ENCODE measurements around the gene AFF2.

The AFF2 gene

DNA sequence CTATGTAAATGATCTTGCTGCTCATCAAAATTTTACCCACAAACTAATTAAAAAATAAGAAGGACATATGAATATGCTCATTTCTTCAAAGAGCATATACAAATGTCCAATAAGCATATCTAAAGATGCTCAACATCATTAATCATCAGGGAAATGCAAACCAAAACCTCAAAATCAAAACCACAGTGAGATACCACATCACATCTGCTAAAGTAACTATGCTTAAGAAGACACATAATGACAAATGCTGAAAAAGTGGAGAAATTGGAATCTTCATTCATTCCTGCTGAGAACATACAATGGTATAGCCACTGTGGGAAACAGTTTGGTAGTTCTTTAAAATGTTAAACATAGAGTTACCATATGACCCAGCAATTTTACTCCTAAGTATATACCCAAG lies 81.9 kb downstream of the AFF2 start:
- ATAC-seq: no peak
- TF ChIP-seq ZNF70 (CRISPR knock-in tag; IDR thresholded peaks at IDR 0.05) (no peak), ZFP3 (CRISPR knock-in tag; IDR thresholded peaks at IDR 0.05) (no peak), ZFP30 (CRISPR knock-in tag; IDR thresholded peaks at IDR 0.05) (no peak), GLIS3 (CRISPR knock-in tag; IDR thresholded peaks at IDR 0.05) (no peak), ISL1 (CRISPR knock-in tag; IDR thresholded peaks at IDR 0.05) (no peak), CSDC2 (CRISPR knock-in tag; IDR thresholded peaks at IDR 0.05) (no peak), ZNF8 (CRISPR knock-in tag; IDR thresholded peaks at IDR 0.05) (no peak), TSHZ2 (CRISPR knock-in tag; IDR thresholded peaks at IDR 0.05) (no peak), PATZ1 (CRISPR knock-in tag; IDR thresholded peaks at IDR 0.05; ENCODE audit: borderline replicate concordance) (no peak), OSR1 (CRISPR knock-in tag; IDR thresholded peaks at IDR 0.05) (no peak), ARNTL (CRISPR knock-in tag; IDR thresholded peaks at IDR 0.05; ENCODE audit: borderline replicate concordance, low read depth) (no peak), PPARA (CRISPR knock-in tag; IDR thresholded peaks at IDR 0.05; ENCODE audit: borderline replicate concordance) (no peak), TCF4 (CRISPR knock-in tag; IDR thresholded peaks at IDR 0.05; ENCODE audit: borderline replicate concordance) (no peak), CSRNP3 (CRISPR knock-in tag; IDR thresholded peaks at IDR 0.05) (no peak), ZNF565 (CRISPR knock-in tag; conservative IDR thresholded peaks at IDR 0.05; ENCODE audit: low read depth) (no peak), SNAI2 (CRISPR knock-in tag; IDR thresholded peaks at IDR 0.05) (no peak), ESRRG (CRISPR knock-in tag; IDR thresholded peaks at IDR 0.05) (no peak), BACH2 (CRISPR knock-in tag; IDR thresholded peaks at IDR 0.05; ENCODE audit: borderline replicate concordance) (no peak)

DNA sequence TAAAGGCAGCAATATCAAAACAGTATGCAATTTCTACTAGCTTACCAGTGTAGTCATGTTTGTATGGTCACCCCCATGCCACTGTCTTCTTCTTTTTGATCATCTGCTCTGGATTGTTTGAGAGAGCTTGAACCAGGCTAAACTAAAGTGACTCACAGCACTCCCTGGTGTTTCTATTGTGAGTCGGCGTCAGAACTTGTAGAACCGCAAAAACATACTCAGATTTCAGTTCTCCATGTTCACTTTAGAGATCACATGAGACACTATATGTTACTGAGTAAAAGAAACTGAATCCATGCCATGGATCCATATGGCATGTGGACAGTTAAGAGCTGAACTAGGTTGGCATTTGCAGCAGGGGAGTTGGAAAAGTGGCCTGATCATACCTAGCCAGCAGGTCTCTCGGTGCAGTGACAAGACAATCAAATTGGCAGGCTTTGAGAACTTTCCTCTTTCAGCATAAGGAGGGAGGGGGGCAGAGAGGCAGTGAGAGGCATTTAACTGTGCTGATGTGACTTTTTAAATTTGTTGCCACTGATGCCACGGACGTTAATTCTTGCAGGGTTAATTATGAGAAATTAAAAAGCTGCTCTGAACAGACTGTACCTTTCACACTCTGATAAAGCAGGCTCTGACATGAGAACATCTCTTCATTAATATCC lies 88.4 kb downstream of the AFF2 start:
- no peak for ATAC-seq
- TF ChIP-seq ZNF70 (CRISPR knock-in tag; IDR thresholded peaks at IDR 0.05) (no peak), ZNF565 (CRISPR knock-in tag; conservative IDR thresholded peaks at IDR 0.05; ENCODE audit: low read depth) (no peak), POU6F1 (CRISPR knock-in tag; IDR thresholded peaks at IDR 0.05; ENCODE audit: borderline replicate concordance, low read depth) (no peak), ARNTL (CRISPR knock-in tag; IDR thresholded peaks at IDR 0.05; ENCODE audit: borderline replicate concordance, low read depth) (no peak), GLIS3 (CRISPR knock-in tag; IDR thresholded peaks at IDR 0.05) (no peak), CSDC2 (CRISPR knock-in tag; IDR thresholded peaks at IDR 0.05) (no peak), ESRRG (CRISPR knock-in tag; IDR thresholded peaks at IDR 0.05) (no peak), ZFP30 (CRISPR knock-in tag; IDR thresholded peaks at IDR 0.05) (no peak)
- TF ChIP-seq, protein P1, sequence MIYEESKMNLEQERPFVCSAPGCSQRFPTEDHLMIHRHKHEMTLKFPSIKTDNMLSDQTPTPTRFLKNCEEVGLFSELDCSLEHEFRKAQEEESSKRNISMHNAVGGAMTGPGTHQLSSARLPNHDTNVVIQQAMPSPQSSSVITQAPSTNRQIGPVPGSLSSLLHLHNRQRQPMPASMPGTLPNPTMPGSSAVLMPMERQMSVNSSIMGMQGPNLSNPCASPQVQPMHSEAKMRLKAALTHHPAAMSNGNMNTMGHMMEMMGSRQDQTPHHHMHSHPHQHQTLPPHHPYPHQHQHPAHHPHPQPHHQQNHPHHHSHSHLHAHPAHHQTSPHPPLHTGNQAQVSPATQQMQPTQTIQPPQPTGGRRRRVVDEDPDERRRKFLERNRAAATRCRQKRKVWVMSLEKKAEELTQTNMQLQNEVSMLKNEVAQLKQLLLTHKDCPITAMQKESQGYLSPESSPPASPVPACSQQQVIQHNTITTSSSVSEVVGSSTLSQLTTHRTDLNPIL (CRISPR knock-in tag; IDR thresholded peaks at IDR 0.05; ENCODE audit: low read depth): no peak

GRCh38 chrX:148592595-148592994 lies 92.2 kb downstream of the AFF2 start:
- ATAC-seq: no peak
- TF ChIP-seq ZNF565 (CRISPR knock-in tag; conservative IDR thresholded peaks at IDR 0.05; ENCODE audit: low read depth) (no peak), ZFP30 (CRISPR knock-in tag; IDR thresholded peaks at IDR 0.05) (no peak), TSHZ2 (CRISPR knock-in tag; IDR thresholded peaks at IDR 0.05) (no peak), BACH2 (CRISPR knock-in tag; IDR thresholded peaks at IDR 0.05; ENCODE audit: borderline replicate concordance) (no peak), TOX (CRISPR knock-in tag; IDR thresholded peaks at IDR 0.05; ENCODE audit: borderline replicate concordance) (no peak), ARNTL (CRISPR knock-in tag; IDR thresholded peaks at IDR 0.05; ENCODE audit: borderline replicate concordance, low read depth) (no peak), SNAI2 (CRISPR knock-in tag; IDR thresholded peaks at IDR 0.05) (no peak), OSR1 (CRISPR knock-in tag; IDR thresholded peaks at IDR 0.05) (no peak), GLIS3 (CRISPR knock-in tag; IDR thresholded peaks at IDR 0.05) (no peak), ZFP3 (CRISPR knock-in tag; IDR thresholded peaks at IDR 0.05) (no peak), TCF4 (CRISPR knock-in tag; IDR thresholded peaks at IDR 0.05; ENCODE audit: borderline replicate concordance) (no peak), ZNF8 (CRISPR knock-in tag; IDR thresholded peaks at IDR 0.05) (no peak), PATZ1 (CRISPR knock-in tag; IDR thresholded peaks at IDR 0.05; ENCODE audit: borderline replicate concordance) (no peak), RARB (CRISPR knock-in tag; IDR thresholded peaks at IDR 0.05) (no peak)
